Measurements from ENCODE around the gene EHBP1L1. TPM values are rescaled to one million over a fixed set of nuclear protein-coding genes. Genes with fewer than 3 reads are reported as not detected.

Gene EHBP1L1
- total RNA-seq, 2 experiments from 2014 or later: 88.3 to 98.8 TPM

DNA sequence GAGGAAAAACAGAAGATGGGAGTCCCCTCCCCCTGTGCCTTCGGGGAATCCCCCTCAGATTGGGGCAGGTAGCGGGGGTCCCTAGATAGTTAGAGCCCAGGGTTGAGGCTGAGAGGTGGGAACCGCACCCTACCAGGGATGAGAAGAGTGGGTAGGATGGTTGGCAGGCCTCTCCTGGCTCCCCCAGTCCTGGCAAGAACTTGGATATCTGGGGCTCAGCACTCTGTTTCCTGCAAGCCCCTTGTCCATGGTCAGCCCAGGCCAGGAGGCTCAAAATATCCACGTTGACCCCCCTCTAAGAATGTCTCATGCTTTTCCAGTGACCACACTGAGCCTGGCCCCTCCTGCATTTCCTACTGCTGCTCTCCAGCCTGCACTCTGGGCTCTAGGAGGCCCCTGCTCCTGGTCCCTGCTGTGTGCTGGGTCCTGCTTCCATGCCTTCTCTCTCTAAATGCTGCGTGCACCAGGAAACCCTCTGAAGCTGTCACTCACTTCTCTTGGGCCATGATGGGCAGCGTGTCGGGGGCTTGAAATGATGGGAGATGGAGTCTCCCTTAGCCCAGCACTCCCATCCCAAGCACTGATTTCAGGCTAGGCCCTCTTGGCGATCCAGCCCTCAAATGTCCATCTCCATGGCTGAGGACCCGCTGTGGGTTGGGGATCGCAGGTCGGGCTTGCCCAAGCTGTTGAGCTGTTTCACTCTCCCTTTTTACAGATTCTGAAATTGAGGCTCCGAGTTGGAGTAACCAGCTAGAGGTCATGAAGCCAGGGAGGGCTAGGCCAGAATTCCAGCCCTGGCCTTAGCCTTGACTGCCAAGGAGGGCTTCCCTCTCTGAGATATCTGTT, 36.1 kb downstream of the EHBP1L1 start:
- Mint-ChIP-seq H3K4me1 (peaks cover 45% of the 10 kb centered on the region), H3K27me3 (no peaks in the 10 kb centered on the region), H3K4me3 (peak overlapping the region; percentile 96), H3K9me3 (ENCODE audit: low read depth) (no peaks in the 10 kb centered on the region), H3K36me3 (ENCODE audit: low read depth) (peaks cover 45% of the 10 kb centered on the region), H3K27ac (peak overlapping the region; percentile 90)
- intact Hi-C loops (cut with DNase I, micrococcal nuclease): loop anchor here in 1 of 2 experiments (2.0 kb wide), 1 partner anchor 17 kb away; the partner anchor contains the start of gene KCNK7
- no peak for ATAC-seq
- ChIA-PET POLR2A (interaction anchor here (1.7 kb wide), 1 partner anchor 18 kb away, joined by 3 read pairs; no protein-coding TSS in a partner anchor), CTCF (interaction anchor here (0.6 to 1.5 kb wide), 6 partner anchors 14 to 71 kb away, joined by 3 to 6 read pairs (median 4); partner anchors contain the start of gene EHBP1L1)
- DNase-seq: no peak

DNA sequence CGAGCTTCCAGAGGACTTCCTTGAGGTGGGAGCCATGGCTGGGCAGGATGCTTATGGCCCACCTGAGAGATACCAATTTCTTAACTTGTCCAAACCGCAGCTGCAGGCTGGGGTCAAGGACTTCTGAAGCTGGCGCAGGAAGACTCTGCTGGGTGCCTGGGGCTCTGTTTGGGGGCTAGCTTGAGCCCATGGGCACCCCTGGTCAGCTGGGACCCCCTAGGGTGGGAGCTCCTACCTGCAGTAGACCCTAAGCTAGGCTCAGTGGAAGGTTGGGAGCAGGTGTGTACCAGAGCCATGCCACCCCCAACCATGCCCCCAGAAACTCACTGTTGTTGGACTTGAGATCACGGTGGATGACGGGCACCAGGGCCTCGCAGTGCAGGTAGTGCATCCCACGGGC, 36.8 kb downstream of the EHBP1L1 start:
- POLR2A ChIA-PET: interaction anchor here (0.7 to 1.7 kb wide), 3 partner anchors 19 to 231 kb away, joined by 3 read pairs; partner anchors contain the start of gene SLC25A45
- H3K4me1 Mint-ChIP-seq: peaks cover 51% of the 10 kb centered on the region
- no peaks in the 10 kb centered on the region for H3K9me3 Mint-ChIP-seq (ENCODE audit: low read depth)
- CTCF ChIA-PET: interaction anchor here (0.6 to 1.5 kb wide), 7 partner anchors 13 to 71 kb away, joined by 3 to 6 read pairs (median 4); partner anchors contain the start of gene EHBP1L1
- peak overlapping the region; percentile 90 for H3K27ac Mint-ChIP-seq
- intact Hi-C loops (cut with DNase I, micrococcal nuclease): loop anchor here in 1 of 2 experiments (2.0 kb wide), 1 partner anchor 18 kb away; the partner anchor contains the start of gene KCNK7
- H3K36me3 Mint-ChIP-seq (ENCODE audit: low read depth): peaks cover 47% of the 10 kb centered on the region
- peak overlapping the region; percentile 96 for H3K4me3 Mint-ChIP-seq
- no peak for ATAC-seq
- DNase-seq: no peak
- no peaks in the 10 kb centered on the region for H3K27me3 Mint-ChIP-seq

DNA sequence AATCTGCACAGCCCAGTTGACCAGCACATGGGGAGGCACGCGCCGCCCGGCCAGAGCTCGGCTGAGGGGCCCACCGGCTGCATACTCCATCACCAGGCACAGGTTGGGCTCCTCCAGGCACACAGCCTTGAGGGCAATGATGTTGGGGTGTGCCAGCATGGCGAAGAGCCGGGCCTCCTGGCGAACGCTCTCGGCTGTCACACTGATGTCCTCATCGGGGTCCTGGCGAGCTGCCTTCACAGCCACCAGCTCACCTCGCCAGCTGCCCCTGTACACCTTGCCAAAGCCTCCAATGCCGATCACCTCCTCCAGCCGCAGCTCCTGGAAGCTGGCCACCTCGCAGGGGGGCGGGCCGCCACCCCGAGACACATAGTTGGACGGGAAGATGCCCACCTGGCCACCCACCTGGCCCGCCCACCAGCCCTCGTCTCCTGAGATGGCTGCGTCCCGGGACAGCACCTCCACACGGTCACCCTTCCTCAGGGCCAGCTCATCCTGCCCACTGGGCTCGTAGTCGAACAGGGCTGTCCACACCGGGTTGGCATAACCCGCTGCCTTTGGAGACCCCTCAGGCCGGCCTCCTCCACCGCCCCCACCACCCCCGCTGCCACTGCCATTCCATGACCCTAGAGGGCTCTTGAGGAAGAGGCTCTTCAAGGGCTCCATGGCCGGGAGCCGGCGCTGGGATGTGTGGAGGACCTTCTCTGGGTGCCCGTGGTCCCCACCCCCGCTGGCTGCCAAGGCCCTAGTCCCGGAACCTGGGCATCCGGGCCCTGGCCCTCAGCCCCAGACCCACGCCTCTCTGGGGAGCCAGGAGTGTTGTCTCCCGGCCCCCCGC, 37.5 kb downstream of the EHBP1L1 start:
- POLR2A ChIA-PET: interaction anchor here (0.6 to 1.7 kb wide), 5 partner anchors 10 to 231 kb away, joined by 3 to 5 read pairs (median 3); partner anchors contain the start of genes RELA and SLC25A45
- intact Hi-C loops (cut with DNase I, micrococcal nuclease): loop anchor here in 1 of 2 experiments (2.0 kb wide), 1 partner anchor 19 kb away; the partner anchor contains the start of gene KCNK7
- peak overlapping the region; percentile 69 for H3K27ac Mint-ChIP-seq
- DNase-seq (peak; percentile 46), ATAC-seq (no peak)
- CTCF ChIA-PET: interaction anchor here (0.8 to 1.5 kb wide), 4 partner anchors 13 to 72 kb away, joined by 3 to 6 read pairs (median 4); partner anchors contain the start of gene EHBP1L1
- H3K9me3 Mint-ChIP-seq (ENCODE audit: low read depth): no peaks in the 10 kb centered on the region
- peaks cover 51% of the 10 kb centered on the region for H3K4me1 Mint-ChIP-seq
- no peaks in the 10 kb centered on the region for H3K27me3 Mint-ChIP-seq
- H3K36me3 Mint-ChIP-seq (ENCODE audit: low read depth): peaks cover 42% of the 10 kb centered on the region
- H3K4me3 Mint-ChIP-seq: peak overlapping the region; percentile 96

DNA sequence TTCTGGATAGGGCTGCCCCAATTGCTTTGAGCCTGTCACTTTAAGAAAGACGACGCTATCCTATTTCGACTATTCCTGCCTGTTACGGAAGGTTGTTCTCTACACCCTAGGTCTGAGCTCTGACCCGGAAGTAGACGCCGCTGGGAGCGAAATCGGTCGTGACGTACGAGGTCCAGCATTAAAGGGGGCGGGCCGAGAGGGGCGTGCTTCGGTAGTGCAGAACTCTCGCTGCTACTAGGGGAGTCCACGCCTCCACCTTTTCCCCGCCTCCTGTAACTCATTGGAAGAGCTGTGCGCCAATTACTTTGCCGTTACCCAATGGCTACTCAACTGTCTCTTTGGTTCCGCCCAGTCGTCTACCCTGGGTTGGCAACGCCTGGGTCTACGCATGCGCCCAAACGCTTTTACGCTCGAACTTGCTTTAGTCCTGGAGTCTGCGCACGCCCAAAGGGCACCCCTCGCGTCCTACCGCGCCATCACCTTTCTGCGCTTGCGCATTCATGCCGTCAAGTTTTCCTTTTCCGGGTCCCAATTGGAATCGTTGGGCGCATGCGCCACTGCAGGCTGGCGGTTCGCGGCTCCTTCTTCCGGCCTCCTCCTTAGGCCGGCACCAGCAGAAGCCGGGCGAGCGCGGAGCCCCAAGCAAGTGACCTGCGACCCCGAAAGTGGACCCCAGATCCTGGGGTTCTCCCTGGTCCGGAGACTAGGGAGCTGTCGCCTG, 39.5 kb downstream of the EHBP1L1 start, which contains the start of gene PCNX3:
Gene PCNX3 (plus strand): TSS at position 548 of the 721 bp plus-strand sequence. CDS start 536 bp downstream, outside the sequence.
- POLR2A ChIA-PET: interaction anchor here (0.5 to 1.4 kb wide), 21 partner anchors 23 to 479 kb away, joined by 3 to 9 read pairs (median 4); partner anchors contain the start of genes CFL1, EHBP1L1, FAM89B and MALAT1
- DNase-seq: peak; percentile 100

DNA sequence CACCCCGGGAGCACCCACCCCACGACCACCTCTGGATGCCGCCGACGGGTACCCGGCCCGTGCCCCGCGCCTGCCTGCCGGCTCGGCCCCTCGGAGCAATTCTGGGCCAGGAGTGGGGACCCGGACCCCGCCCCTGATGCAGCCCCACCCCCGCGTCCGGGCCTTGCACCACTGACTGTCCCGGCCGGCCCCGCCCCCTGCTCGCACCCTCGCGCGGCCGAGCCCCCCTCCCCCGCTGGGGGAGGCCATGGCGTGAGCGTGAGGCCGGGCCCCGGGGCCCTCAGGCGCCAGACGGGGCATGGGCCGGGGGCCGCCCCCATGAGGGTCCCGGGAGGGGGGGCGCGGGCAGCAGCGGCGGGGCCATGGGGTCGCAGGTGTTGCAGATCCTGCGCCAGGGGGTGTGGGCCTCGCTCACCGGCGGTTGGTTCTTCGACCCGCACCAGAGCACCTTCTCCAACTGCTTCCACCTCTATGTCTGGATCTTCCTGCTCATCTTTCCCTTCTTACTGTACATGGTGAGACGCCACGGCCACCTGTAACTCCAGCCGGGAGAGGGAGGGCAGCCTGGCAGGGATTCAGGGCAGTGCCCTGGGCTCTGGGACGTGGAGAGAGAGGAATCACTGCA, 40.2 kb downstream of the EHBP1L1 start:
- no peak for ATAC-seq
- H3K4me3 Mint-ChIP-seq: peak overlapping the region; percentile 96

More for the DNA sequence above, 39.5 kb downstream of the EHBP1L1 start, which contains the start of gene PCNX3:
- H3K27me3 Mint-ChIP-seq: no peaks in the 10 kb centered on the region
- peak; percentile 93 for ATAC-seq
- CTCF ChIA-PET: interaction anchor here (0.6 to 1.8 kb wide), 21 partner anchors 17 to 1314 kb away, joined by 3 to 20 read pairs (median 4); partner anchors contain the start of genes CCDC85B, FAM89B, FIBP and KAT5
- intact Hi-C loops (cut with DNase I, micrococcal nuclease): loop anchor here (1.0 to 2.0 kb wide), 24 partner anchors 23 to 691 kb away; partner anchors contain the start of genes SIPA1 (in 2 of the 2), SLC25A45 (in 2 of the 2), ZNRD2 (in 2 of the 2) and BANF1 (in 1 of the 2)
- H3K27ac Mint-ChIP-seq: peak within 1 kb of the TSS; percentile 94
- peaks cover 45% of the 10 kb centered on the region for H3K36me3 Mint-ChIP-seq (ENCODE audit: low read depth)
- peaks cover 38% of the 10 kb centered on the region for H3K4me1 Mint-ChIP-seq
- no peaks in the 10 kb centered on the region for H3K9me3 Mint-ChIP-seq (ENCODE audit: low read depth)
- H3K4me3 Mint-ChIP-seq: peak within 1 kb of the TSS; percentile 96

DNA sequence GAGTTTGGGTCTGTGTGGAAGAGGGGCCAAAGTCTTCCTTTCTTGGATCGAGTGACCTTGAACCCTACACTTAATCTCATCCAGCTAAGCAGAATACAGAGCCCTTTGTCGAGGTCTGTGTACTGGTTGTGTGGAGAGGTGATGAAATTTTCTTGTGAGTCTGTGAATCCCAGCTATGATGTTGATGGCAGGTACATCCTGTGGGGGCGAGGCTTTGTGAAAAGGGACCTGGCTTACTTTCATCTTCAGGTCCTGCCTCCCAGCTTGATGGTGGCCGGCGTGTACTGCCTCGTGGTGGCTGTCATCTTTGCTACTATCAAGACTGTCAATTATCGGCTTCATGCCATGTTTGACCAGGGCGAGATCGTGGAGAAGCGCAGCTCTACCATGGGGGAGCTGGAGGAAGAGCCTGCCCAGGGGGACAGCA, 40.7 kb downstream of the EHBP1L1 start:
- POLR2A ChIA-PET: no interaction called here
- CTCF ChIA-PET: interaction anchor here (0.7 to 0.8 kb wide), 4 partner anchors 10 to 35 kb away, joined by 3 to 5 read pairs (median 3); partner anchors contain the start of gene SIPA1
- intact Hi-C loops (cut with DNase I, micrococcal nuclease): no loop called here
- Mint-ChIP-seq H3K27me3 (no peaks in the 10 kb centered on the region), H3K27ac (peak overlapping the region; percentile 90), H3K36me3 (ENCODE audit: low read depth) (peaks cover 47% of the 10 kb centered on the region), H3K4me3 (peak overlapping the region; percentile 93), H3K4me1 (peaks cover 27% of the 10 kb centered on the region), H3K9me3 (ENCODE audit: low read depth) (no peaks in the 10 kb centered on the region)
- no peak for ATAC-seq
- peak; percentile 60 for DNase-seq

More for the DNA sequence above, 40.2 kb downstream of the EHBP1L1 start:
- Mint-ChIP-seq H3K27me3 (no peaks in the 10 kb centered on the region), H3K4me1 (peaks cover 31% of the 10 kb centered on the region), H3K27ac (peak overlapping the region; percentile 94), H3K9me3 (ENCODE audit: low read depth) (no peaks in the 10 kb centered on the region), H3K36me3 (ENCODE audit: low read depth) (peaks cover 45% of the 10 kb centered on the region)
- ChIA-PET POLR2A (interaction anchor here (0.8 to 1.4 kb wide), 7 partner anchors 22 to 191 kb away, joined by 3 to 9 read pairs (median 4); partner anchors contain the start of genes EHBP1L1, MALAT1, SCYL1 and SIPA1), CTCF (interaction anchor here (0.8 to 1.8 kb wide), 11 partner anchors 10 to 429 kb away, joined by 3 to 20 read pairs (median 4); partner anchors contain the start of genes CCDC85B, FAM89B, SIPA1 and ZNRD2)
- intact Hi-C loops (cut with DNase I, micrococcal nuclease): loop anchor here (1.0 to 2.0 kb wide), 24 partner anchors 22 to 692 kb away; partner anchors contain the start of genes SIPA1 (in 2 of the 2), SLC25A45 (in 2 of the 2), ZNRD2 (in 2 of the 2) and BANF1 (in 1 of the 2)
- peak; percentile 68 for DNase-seq

DNA sequence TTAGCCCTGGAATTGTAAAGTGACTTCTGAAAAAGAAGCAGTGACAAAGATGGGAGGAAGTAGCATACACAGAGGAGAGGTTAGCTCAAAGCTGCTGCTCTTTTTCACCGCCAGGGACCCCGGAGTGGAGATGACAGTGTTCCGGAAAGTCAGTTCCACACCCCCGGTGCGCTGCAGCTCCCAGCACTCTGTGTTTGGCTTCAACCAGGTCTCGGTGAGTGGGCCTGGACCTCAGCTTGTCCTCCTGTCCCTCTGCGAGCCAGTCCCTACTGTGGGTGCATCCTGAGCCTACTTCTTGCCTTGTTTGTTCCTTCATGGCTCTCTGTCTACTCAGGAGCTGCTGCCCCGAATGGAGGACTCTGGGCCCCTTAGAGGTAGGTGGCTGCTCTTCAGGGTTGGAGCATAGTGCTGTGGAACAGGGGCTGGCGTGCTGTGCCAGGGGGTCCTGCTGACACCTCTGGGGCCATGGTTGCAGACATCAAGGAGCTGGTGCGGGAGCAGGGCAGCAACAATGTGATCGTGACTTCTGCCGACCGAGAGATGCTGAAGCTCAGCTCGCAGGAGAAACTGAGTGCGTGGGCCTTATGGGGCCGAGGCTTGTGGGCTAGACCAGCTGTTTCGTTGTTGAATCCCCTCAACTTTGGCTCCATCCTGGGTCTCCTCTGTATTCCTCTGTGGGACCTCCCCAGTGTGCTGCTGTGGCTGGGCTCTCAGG, 41.4 kb downstream of the EHBP1L1 start:
- no peaks in the 10 kb centered on the region for H3K27me3 Mint-ChIP-seq
- H3K4me1 Mint-ChIP-seq: peaks cover 22% of the 10 kb centered on the region
- ChIA-PET CTCF (interaction anchor here (0.6 to 1.0 kb wide), 6 partner anchors 8 to 214 kb away, joined by 3 to 5 read pairs (median 3); partner anchors contain the start of gene RNASEH2C), POLR2A (no interaction called here)
- peak overlapping the region; percentile 93 for H3K4me3 Mint-ChIP-seq
- no peaks in the 10 kb centered on the region for H3K9me3 Mint-ChIP-seq (ENCODE audit: low read depth)
- DNase-seq (no peak), ATAC-seq (no peak)
- H3K36me3 Mint-ChIP-seq (ENCODE audit: low read depth): peaks cover 47% of the 10 kb centered on the region
- H3K27ac Mint-ChIP-seq: peak overlapping the region; percentile 90
- intact Hi-C loops (cut with DNase I, micrococcal nuclease): no loop called here

DNA sequence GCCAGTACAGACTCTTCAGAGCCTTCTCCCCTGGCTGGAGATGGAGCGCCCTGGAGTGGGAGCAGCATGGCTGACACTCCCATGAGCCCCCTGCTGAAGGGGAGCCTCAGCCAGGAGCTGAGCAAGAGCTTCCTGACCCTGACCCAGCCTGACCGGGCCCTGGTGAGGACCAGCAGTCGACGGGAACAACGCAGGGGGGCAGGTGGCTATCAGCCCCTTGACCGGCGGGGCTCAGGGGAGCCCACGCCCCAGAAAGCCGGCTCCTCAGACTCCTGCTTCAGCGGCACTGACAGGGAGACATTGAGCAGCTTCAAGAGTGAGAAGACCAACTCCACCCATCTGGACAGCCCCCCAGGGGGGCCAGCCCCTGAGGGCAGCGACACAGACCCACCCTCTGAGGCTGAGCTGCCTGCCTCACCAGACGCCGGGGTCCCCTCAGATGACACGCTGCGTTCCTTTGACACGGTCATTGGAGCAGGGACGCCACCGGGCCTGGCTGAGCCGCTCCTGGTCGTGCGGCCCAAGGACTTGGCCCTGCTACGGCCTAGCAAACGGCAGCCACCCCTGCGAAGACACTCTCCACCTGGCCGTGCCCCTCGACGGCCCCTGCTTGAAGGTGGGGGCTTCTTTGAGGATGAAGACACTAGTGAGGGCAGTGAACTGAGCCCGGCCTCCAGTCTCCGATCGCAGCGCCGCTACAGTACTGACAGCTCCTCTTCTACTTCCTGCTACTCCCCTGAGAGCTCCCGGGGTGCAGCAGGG, 42.3 kb downstream of the EHBP1L1 start:
- DNase-seq (no peak), ATAC-seq (no peak)
- POLR2A ChIA-PET: no interaction called here
- H3K4me3 Mint-ChIP-seq: no peak overlapping the region
- H3K36me3 Mint-ChIP-seq (ENCODE audit: low read depth): peaks cover 45% of the 10 kb centered on the region
- peak overlapping the region; percentile 31 for H3K27ac Mint-ChIP-seq
- no peaks in the 10 kb centered on the region for H3K27me3 Mint-ChIP-seq
- no peaks in the 10 kb centered on the region for H3K9me3 Mint-ChIP-seq (ENCODE audit: low read depth)
- H3K4me1 Mint-ChIP-seq: peaks cover 15% of the 10 kb centered on the region
- intact Hi-C loops (cut with DNase I, micrococcal nuclease): no loop called here
- CTCF ChIA-PET: interaction anchor here (0.8 to 1.0 kb wide), 2 partner anchors 9 to 102 kb away, joined by 3 read pairs; partner anchors contain the start of gene RNASEH2C

Data from activated CD4-positive, alpha-beta T cell treated with anti-CD3 and anti-CD28 coated beads for 36 hours (primary cell).